ENCODE measurements around the gene CD4. TPM values are rescaled to one million over a fixed set of nuclear protein-coding genes. Genes with fewer than 3 reads are reported as not detected.

The CD4 gene
- total RNA-seq, 1 experiment from 2014 or later = 0.42 TPM

GRCh38 chr12:6828781-6829535 lies 39.6 kb downstream of the CD4 start:
- Histone ChIP-seq H3K4me3 (replicated peaks in 1 of 2; ENCODE audit: low read depth in 1 of 2, low read length in 2 of 2) (peak overlapping the region; percentile 79 to 95), H3K9me3 (ENCODE audit: control insufficient read depth in 1 of 2, insufficient read depth in 1 of 2, low read depth in 1 of 2, low read length in 2 of 2) (no peaks in the 10 kb centered on the region), H3K4me1 (ENCODE audit: control insufficient read depth in 1 of 2, insufficient read depth in 2 of 2, low read length in 2 of 2) (peaks cover 12 to 30% of the 10 kb centered on the region in 2 experiments), H3K9me2 (ENCODE audit: insufficient read depth) (no peaks in the 10 kb centered on the region), H4K20me1 (ENCODE audit: insufficient read depth) (no peaks in the 10 kb centered on the region), H3K79me2 (ENCODE audit: insufficient read depth, low read length) (peaks cover 31% of the 10 kb centered on the region), H3K27me3 (ENCODE audit: insufficient read depth, low read length) (no peaks in the 10 kb centered on the region), H3K4me2 (ENCODE audit: low read length) (peak overlapping the region; percentile 87), H3K36me3 (ENCODE audit: control insufficient read depth in 1 of 2, insufficient read depth in 2 of 2, low read length in 2 of 2) (peaks cover 8 to 27% of the 10 kb centered on the region in 2 experiments; a peak in 3 of 4 replicates), H2AFZ (ENCODE audit: low read depth, low read length, poor library complexity, severe bottlenecking) (no peak overlapping the region), H3K9ac (ENCODE audit: low read length) (peak overlapping the region; percentile 99), H3K27ac (ENCODE audit: low read depth, low read length) (peak overlapping the region; percentile 88)
- ChIA-PET CTCF (interaction anchor here (1.0 to 2.7 kb wide), 4 partner anchors 23 to 258 kb away, joined by 3 to 11 read pairs (median 6); partner anchors contain the start of genes CDCA3, MLF2, PTMS and USP5), RAD21 (ENCODE audit: low non-redundant PET in 1 of 2, low total read pairs in 2 of 2, uncharacterized antibody in 2 of 2, unreplicated experiment in 2 of 2) (no interaction called here), POLR2A (interaction anchor here (1.5 to 3.6 kb wide), 4 partner anchors 12 to 104 kb away, joined by 3 to 12 read pairs (median 7); partner anchors contain the start of genes CDCA3, GNB3 and USP5)
- peak; percentile 51 for ATAC-seq
- no peak for DNase-seq (ENCODE audit: low read depth, low spot score)
- intact Hi-C loops (cut with micrococcal nuclease) = no loop called here
- TF ChIP-seq SRF (IDR thresholded peaks at IDR 0.05; ENCODE audit: low read depth) (no peak), TCF7L2 (IDR thresholded peaks at IDR 0.05; ENCODE audit: borderline replicate concordance, extremely low read depth, insufficient read depth, insufficient read length) (peak; percentile 10), POLR2A (IDR thresholded peaks at IDR 0.05; ENCODE audit: borderline replicate concordance, extremely low read depth, insufficient read depth, insufficient read length) (peak; percentile 80), CBX3 (IDR thresholded peaks at IDR 0.05; ENCODE audit: low read depth) (no peak), EGR1 (IDR thresholded peaks at IDR 0.05; ENCODE audit: low read depth) (no peak), ZFX (IDR thresholded peaks at IDR 0.05) (peak; percentile 95; the same call in 1 of the 2 replicates), SP1 (IDR thresholded peaks at IDR 0.05; ENCODE audit: low read depth) (no peak), ZBTB33 (IDR thresholded peaks at IDR 0.05; ENCODE audit: extremely low read depth, insufficient replicate concordance, low read length) (no peak), YY1 (IDR thresholded peaks at IDR 0.05; ENCODE audit: extremely low read depth, insufficient replicate concordance, low read depth, low read length) (peak; percentile 9), POLR2AphosphoS5 (IDR thresholded peaks at IDR 0.05; ENCODE audit: low read depth, low read length) (no peak; the same call in 1 of the 2 replicates)
- TSS peak; percentile 80 for BruUV-seq (replicated peaks)
